ENCODE results near the gene GAS7. TPM values are rescaled to one million over a fixed set of nuclear protein-coding genes. Genes with fewer than 3 reads are reported as not detected.

The GAS7 gene
- total and polyA plus RNA-seq, 9 donors, result 7.1 to 48.0 (median 24.2) TPM

DNA sequence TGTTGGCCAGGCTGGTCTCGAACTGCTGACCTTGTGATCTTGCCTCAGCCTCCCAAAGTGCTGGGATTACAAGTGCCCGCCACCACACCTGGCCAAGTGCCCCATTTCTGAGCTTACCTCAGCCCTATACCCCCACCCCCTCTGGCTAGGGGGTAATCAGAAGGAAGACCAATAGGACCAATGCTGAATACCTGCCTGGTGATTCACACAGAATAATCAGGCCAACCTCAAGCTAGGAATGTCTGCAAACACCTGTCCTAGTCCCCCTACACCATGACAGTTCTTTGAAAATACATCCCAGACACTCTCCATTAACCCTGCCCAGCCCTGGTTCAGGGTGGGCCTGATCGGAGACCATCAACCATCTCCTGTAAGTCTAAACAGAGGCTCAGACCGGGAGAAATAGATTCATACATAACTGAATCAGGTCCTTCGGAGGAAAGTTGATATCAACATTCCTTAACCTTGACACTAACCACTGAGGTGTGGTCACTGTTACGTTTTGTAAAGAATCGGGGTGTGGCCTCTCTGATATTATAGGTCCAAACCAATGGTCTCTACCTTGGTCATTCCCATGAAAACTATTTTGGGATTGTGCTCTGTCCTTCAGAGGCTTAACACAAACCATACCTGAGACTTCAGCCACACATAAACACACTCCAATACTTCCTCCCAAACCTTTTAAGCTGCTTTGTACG is 130.8 kb downstream of the GAS7 start:
- peak in 1 of 5 donors; percentile 9 for DNase-seq
- WGBS, 3 donors, result 84 to 89% (median 86%) methylated on average over 8 of the region's 8 CpGs
- Histone ChIP-seq H3K27ac (no peak overlapping the region), H3K36me3 (no peaks in the 10 kb centered on the region), H3K4me1 (ENCODE audit: insufficient read depth) (peaks cover 3% of the 10 kb centered on the region), H3K27me3 (no peaks in the 10 kb centered on the region), H3K4me3 (no peak overlapping the region), H3K9me3 (no peaks in the 10 kb centered on the region)
- no peak for TF ChIP-seq EP300 (IDR thresholded peaks at IDR 0.05)
- TF ChIP-seq, protein P1, sequence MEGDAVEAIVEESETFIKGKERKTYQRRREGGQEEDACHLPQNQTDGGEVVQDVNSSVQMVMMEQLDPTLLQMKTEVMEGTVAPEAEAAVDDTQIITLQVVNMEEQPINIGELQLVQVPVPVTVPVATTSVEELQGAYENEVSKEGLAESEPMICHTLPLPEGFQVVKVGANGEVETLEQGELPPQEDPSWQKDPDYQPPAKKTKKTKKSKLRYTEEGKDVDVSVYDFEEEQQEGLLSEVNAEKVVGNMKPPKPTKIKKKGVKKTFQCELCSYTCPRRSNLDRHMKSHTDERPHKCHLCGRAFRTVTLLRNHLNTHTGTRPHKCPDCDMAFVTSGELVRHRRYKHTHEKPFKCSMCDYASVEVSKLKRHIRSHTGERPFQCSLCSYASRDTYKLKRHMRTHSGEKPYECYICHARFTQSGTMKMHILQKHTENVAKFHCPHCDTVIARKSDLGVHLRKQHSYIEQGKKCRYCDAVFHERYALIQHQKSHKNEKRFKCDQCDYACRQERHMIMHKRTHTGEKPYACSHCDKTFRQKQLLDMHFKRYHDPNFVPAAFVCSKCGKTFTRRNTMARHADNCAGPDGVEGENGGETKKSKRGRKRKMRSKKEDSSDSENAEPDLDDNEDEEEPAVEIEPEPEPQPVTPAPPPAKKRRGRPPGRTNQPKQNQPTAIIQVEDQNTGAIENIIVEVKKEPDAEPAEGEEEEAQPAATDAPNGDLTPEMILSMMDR (IDR thresholded peaks at IDR 0.05), result no peak
- no peak for TF ChIP-seq POLR2A (IDR thresholded peaks at IDR 0.05)
- intact Hi-C loops (cut with DNase I), result no loop called here

DNA sequence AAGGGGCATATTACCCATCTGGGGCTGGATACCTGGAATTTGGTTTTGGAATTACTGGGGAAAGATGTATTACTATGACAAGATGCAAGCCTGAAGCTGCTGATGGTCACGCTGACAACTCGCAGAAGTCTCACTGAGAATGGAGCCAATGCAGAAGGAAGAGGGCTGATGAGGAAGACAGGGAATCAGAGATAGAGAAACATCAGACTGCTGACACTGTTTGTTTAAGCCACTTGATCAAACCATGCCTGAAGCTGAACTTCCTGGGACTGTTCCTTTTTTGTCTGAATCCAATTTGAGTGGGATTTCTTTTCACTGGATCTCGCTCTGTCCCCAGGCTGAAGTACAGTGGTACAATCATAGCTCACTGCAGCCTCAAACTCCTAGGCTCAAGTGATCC is 133.9 kb downstream of the GAS7 start:
- Histone ChIP-seq H3K4me1 (ENCODE audit: insufficient read depth) (peaks cover 3% of the 10 kb centered on the region), H3K27me3 (no peaks in the 10 kb centered on the region), H3K9me3 (no peaks in the 10 kb centered on the region), H3K36me3 (no peaks in the 10 kb centered on the region), H3K4me3 (no peak overlapping the region), H3K27ac (no peak overlapping the region)
- TF ChIP-seq EP300 (IDR thresholded peaks at IDR 0.05) (no peak), POLR2A (IDR thresholded peaks at IDR 0.05) (no peak)
- TF ChIP-seq, protein P1 (IDR thresholded peaks at IDR 0.05), result no peak
- WGBS, 3 donors, result 93 to 96% (median 94%) methylated on average over 3 of the region's 3 CpGs
- intact Hi-C loops (cut with DNase I), result no loop called here
- DNase-seq, result no peak

DNA sequence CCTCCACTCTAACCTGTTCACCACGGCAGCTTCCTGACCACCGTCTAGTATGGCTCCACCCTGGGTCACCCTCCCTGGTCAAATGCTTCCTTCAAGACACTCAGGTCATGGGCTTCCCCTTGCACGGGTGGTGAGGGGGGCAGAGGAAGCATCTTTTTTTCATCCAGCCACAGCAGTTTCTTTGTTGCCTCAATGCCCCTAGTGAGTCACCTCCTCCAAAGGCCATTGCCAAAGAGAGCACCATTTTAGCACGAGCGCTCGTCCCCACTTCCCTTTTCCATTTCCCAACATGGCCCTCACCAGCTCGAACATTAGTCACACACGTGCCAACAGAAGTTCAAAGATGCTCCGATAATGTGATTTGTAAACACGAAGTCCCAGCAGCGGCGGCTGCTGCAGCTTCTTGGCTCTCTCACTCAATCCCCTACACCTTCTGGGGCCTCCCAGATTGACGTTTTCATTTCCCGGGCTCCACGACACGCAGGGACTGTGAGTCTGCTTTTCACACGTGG is 134.6 kb downstream of the GAS7 start:
- DNase-seq, result peak in 1 of 5 donors; percentile 24
- Histone ChIP-seq H3K27ac (no peak overlapping the region), H3K4me1 (ENCODE audit: insufficient read depth) (no peaks in the 10 kb centered on the region), H3K36me3 (no peaks in the 10 kb centered on the region), H3K9me3 (no peaks in the 10 kb centered on the region), H3K27me3 (no peaks in the 10 kb centered on the region), H3K4me3 (no peak overlapping the region)
- 64 to 74% (median 70%) methylated on average over 17 of the region's 17 CpGs for WGBS, 3 donors
- TF ChIP-seq, protein P1 (IDR thresholded peaks at IDR 0.05), result no peak
- TF ChIP-seq POLR2A (IDR thresholded peaks at IDR 0.05), result no peak
- TF ChIP-seq EP300 (IDR thresholded peaks at IDR 0.05), result no peak
- intact Hi-C loops (cut with DNase I), result no loop called here

DNA sequence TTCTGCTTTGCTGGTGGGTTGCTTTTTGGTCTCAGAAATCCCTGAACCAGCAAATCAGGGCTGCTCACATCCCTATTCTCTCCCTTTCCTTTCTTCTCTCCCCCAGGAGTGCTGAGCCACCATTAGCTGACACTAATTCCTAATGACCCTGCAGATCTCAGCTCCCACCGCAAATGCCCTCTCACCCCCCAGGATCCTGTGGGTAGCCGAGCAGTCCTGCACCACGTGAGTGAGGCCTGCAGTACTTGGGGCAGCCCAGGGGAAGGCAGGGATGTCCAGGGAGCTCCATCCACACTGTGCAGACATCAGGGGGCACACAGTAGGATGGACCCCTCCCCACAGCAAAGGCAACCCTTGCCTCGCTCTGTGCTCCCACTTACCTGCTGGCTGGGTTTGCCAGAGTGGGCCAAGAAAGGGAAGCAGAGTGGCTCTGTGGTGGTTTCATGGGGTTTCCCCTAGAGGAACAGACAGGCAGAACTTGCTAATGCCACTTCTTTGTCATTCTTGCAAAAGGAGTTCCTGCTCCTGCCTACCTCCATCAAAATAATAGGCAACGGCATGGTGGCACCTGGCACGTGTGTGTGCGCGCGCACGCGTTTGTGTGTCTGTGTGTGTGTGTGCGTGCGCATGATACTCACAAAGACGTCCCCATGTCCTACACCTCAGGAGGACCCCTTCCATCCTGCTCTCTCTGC is 135.6 kb downstream of the GAS7 start:
- Histone ChIP-seq H3K27ac (no peak overlapping the region), H3K9me3 (no peaks in the 10 kb centered on the region), H3K4me1 (ENCODE audit: insufficient read depth) (no peaks in the 10 kb centered on the region), H3K4me3 (no peak overlapping the region), H3K27me3 (no peaks in the 10 kb centered on the region), H3K36me3 (no peaks in the 10 kb centered on the region)
- intact Hi-C loops (cut with DNase I), result no loop called here
- no peak for TF ChIP-seq EP300 (IDR thresholded peaks at IDR 0.05)
- TF ChIP-seq POLR2A (IDR thresholded peaks at IDR 0.05), result no peak
- TF ChIP-seq, protein P1 (IDR thresholded peaks at IDR 0.05), result no peak
- no peak for DNase-seq
- WGBS, 3 donors, result 92 to 95% (median 95%) methylated on average over 14 of the region's 14 CpGs
